NB4 (cell line): ENCODE results near the gene MB.

Source experiments
- DNase-seq: peaks from one replicate; pipeline ENCODE4 v3.0.0; 2010; ENCODE audit warnings: low read depth
- H3K4me3 ChIP-seq: one replicate; pipeline ENCODE4 v1.5.1; 2011; ENCODE audit warnings: mild to moderate bottlenecking, low read depth, low read length, moderate library complexity
- CTCF ChIP-seq: IDR thresholded peaks from one replicate; pipeline ENCODE4 v1.5.1; 2012; ENCODE audit warnings: low read depth, low read length
- MAX ChIP-seq: IDR thresholded peaks from 2 replicates; pipeline ENCODE4 v1.6.1; 2011; ENCODE audit warnings: low read depth, low read length
- MYC ChIP-seq: IDR thresholded peaks from 2 replicates; pipeline ENCODE4 v1.6.1; 2011; ENCODE audit warnings: low read depth, low read length
- POLR2A ChIP-seq: IDR thresholded peaks from 2 replicates; pipeline ENCODE4 v1.6.1; 2011; ENCODE audit warnings: mild to moderate bottlenecking; ENCODE audit not compliant: insufficient read length; ENCODE audit errors: extremely low read depth

The MB gene

GRCh38 chr22:35589756-35590093, 27.4 kb downstream of the MB start:
- TF ChIP-seq POLR2A (no peak), CTCF (no peak), MYC (no peak), MAX (no peak)
- no peak overlapping the region for H3K4me3 ChIP-seq

GRCh38 chr22:35589071-35589755, 27.9 kb downstream of the MB start:
- no peak overlapping the region for H3K4me3 ChIP-seq
- DNase-seq: peak; percentile 74
- TF ChIP-seq POLR2A: no peak
- no peak for TF ChIP-seq MAX
- no peak for TF ChIP-seq MYC
- TF ChIP-seq CTCF: no peak

More at GRCh38 chr22:35589756-35590093, 27.4 kb downstream of the MB start:
- DNase-seq: no peak

- DNase-seq: no peak
- no peak overlapping the region for H3K4me3 ChIP-seq
- no peak for TF ChIP-seq POLR2A
- no peak for TF ChIP-seq MYC
- no peak for TF ChIP-seq CTCF
- TF ChIP-seq MAX: no peak
Observed at GRCh38 chr22:35587896-35588295, 29.2 kb downstream of the MB start.

GRCh38 chr22:35587447-35587870, 29.7 kb downstream of the MB start:
- TF ChIP-seq CTCF (no peak), MAX (no peak), POLR2A (no peak), MYC (no peak)

GRCh38 chr22:35586771-35587170, 30.4 kb downstream of the MB start:
- H3K4me3 ChIP-seq: no peak overlapping the region
- DNase-seq: no peak
- no peak for TF ChIP-seq POLR2A
- no peak for TF ChIP-seq MYC
- TF ChIP-seq MAX: no peak
- TF ChIP-seq CTCF: no peak

More at GRCh38 chr22:35587447-35587870, 29.7 kb downstream of the MB start:
- no peak overlapping the region for H3K4me3 ChIP-seq
- no peak for DNase-seq
